Measurements from ENCODE around the gene DNM3. TPM values are rescaled to one million over a fixed set of nuclear protein-coding genes. Genes with fewer than 3 reads are reported as not detected.

The DNM3 gene
- total RNA-seq, 1 donor from 2014 or later = 2.6 TPM

DNA sequence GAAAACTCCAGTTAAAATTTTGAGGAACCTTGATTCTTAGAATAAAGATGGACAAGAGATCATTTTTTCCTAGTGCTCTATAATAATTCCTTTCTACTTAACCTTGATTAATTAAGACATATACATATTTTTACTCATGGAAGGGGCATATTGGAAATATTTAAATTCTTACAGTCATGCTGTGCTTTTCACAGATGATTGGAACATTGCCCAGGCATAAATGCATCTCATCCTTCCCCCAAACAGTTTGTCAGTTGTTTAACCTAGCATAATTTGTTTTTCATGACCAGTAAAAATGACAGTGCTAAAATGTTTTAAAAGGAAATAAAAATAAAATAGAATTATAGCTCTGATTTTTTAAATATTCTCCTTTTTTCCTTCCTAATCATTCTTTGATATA is 140.0 kb downstream of the DNM3 start:
- Histone ChIP-seq H3K27me3 (ENCODE audit: control insufficient read depth in 3 of 3, insufficient read depth in 3 of 3, low read length in 3 of 3) (no peaks in the 10 kb centered on the region), H3K4me3 (ENCODE audit: low read length in 3 of 3) (no peak overlapping the region), H3K27ac (ENCODE audit: low read depth, low read length) (no peak overlapping the region), H3K36me3 (ENCODE audit: control insufficient read depth in 3 of 3, insufficient read depth in 3 of 3, low read length in 3 of 3) (no peaks in the 10 kb centered on the region), H3K4me1 (ENCODE audit: control insufficient read depth in 3 of 3, insufficient read depth in 3 of 3, low read length in 3 of 3) (peaks cover 3 to 7% (median 4%) of the 10 kb centered on the region in 3 donors), H3K9ac (ENCODE audit: low read depth in 1 of 3, low read length in 3 of 3) (no peak overlapping the region), H3K9me3 (ENCODE audit: control insufficient read depth in 3 of 3, low read length in 3 of 3) (no peaks in the 10 kb centered on the region)

DNA sequence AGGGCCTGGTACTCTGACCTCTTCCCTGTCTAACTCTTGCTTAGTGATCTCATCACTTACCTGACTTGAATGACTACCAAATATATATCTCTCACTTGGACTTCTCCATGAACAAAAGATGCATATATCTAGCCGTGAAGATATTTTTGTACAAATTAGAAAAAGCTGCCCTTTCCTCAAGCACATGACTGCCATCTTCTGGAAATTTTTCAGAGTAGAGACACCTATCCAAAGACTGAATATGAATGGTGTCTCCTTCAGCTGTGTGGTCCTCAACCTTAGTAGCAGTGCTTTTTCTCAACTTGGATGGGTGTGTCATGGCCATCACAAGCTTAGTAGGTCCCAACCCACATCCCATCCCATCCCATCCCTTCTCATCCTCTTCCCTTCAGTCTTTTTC is 142.3 kb downstream of the DNM3 start:
- Histone ChIP-seq H3K9me3 (ENCODE audit: control insufficient read depth in 3 of 3, low read length in 3 of 3) (no peaks in the 10 kb centered on the region), H3K27ac (ENCODE audit: low read depth, low read length) (no peak overlapping the region), H3K4me3 (ENCODE audit: low read length in 3 of 3) (no peak overlapping the region), H3K27me3 (ENCODE audit: control insufficient read depth in 3 of 3, insufficient read depth in 3 of 3, low read length in 3 of 3) (no peaks in the 10 kb centered on the region), H3K4me1 (ENCODE audit: control insufficient read depth in 3 of 3, insufficient read depth in 3 of 3, low read length in 3 of 3) (peaks cover 3 to 7% (median 4%) of the 10 kb centered on the region in 3 donors), H3K36me3 (ENCODE audit: control insufficient read depth in 3 of 3, insufficient read depth in 3 of 3, low read length in 3 of 3) (no peaks in the 10 kb centered on the region), H3K9ac (ENCODE audit: low read depth in 1 of 3, low read length in 3 of 3) (no peak overlapping the region)

DNA sequence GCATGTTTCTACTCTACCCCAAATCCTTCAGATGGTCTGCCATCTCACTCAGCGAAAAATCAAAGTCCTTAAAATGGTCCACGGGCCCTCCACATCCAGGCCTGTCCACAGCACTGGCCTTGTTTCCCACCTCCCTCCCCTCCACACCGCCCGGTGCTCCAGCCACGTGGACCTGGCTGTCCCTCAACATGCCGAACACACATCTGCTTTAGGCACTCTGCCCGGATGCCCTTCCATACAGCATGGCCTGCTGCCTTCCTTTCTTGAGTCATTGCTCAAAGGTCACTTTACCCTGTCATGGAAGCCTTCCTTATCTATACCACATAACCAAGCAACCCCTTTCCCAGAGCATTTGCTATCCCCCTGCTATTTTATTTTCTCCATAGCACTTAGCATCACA is 143.0 kb downstream of the DNM3 start:
- H3K27ac ChIP-seq (ENCODE audit: low read depth, low read length) = no peak overlapping the region
- no peak overlapping the region for H3K4me3 ChIP-seq (ENCODE audit: low read length in 3 of 3)
- no peaks in the 10 kb centered on the region for H3K27me3 ChIP-seq (ENCODE audit: control insufficient read depth in 3 of 3, insufficient read depth in 3 of 3, low read length in 3 of 3)
- no peaks in the 10 kb centered on the region for H3K9me3 ChIP-seq (ENCODE audit: control insufficient read depth in 3 of 3, low read length in 3 of 3)
- peak overlapping the region in 1 of 3 donors; percentile 9 for H3K9ac ChIP-seq (ENCODE audit: low read depth in 1 of 3, low read length in 3 of 3)
- H3K4me1 ChIP-seq (ENCODE audit: control insufficient read depth in 3 of 3, insufficient read depth in 3 of 3, low read length in 3 of 3) = peaks cover 3 to 7% (median 4%) of the 10 kb centered on the region in 3 donors
- H3K36me3 ChIP-seq (ENCODE audit: control insufficient read depth in 3 of 3, insufficient read depth in 3 of 3, low read length in 3 of 3) = no peaks in the 10 kb centered on the region

DNA sequence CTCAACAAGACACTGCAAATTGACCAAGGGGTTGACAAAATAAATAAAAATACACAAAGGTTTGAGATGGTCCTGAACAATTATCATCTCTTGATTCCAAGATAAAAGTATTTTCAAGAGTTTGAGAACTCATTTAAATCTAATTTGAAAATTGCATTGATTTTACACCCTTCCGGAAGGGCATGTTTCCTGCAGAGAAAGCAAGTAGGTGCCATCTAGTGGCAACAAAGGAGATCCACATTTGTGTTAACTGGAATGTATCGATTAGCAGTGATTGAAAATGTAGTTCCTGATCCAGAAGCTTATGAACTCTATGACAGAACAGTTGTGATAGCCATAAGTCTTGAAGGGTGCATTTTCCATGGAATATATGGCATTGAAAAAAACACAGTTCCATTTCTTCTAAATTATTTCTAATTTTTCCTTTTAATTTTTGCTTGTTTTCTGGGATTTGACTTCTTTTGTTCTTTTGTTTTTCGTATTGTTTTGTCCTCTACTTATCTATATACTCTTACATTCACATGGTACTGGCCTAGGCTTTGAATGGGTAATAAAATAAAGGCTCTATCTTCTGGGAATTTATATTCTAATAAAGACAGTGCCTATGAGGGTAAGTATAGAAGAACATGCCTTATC is 143.7 kb downstream of the DNM3 start:
- Histone ChIP-seq H3K9ac (ENCODE audit: low read depth in 1 of 3, low read length in 3 of 3) (no peak overlapping the region), H3K4me3 (ENCODE audit: low read length in 3 of 3) (no peak overlapping the region), H3K36me3 (ENCODE audit: control insufficient read depth in 3 of 3, insufficient read depth in 3 of 3, low read length in 3 of 3) (no peaks in the 10 kb centered on the region), H3K4me1 (ENCODE audit: control insufficient read depth in 3 of 3, insufficient read depth in 3 of 3, low read length in 3 of 3) (peaks cover 3 to 7% (median 4%) of the 10 kb centered on the region in 3 donors), H3K9me3 (ENCODE audit: control insufficient read depth in 3 of 3, low read length in 3 of 3) (no peaks in the 10 kb centered on the region), H3K27ac (ENCODE audit: low read depth, low read length) (no peak overlapping the region), H3K27me3 (ENCODE audit: control insufficient read depth in 3 of 3, insufficient read depth in 3 of 3, low read length in 3 of 3) (no peaks in the 10 kb centered on the region)

DNA sequence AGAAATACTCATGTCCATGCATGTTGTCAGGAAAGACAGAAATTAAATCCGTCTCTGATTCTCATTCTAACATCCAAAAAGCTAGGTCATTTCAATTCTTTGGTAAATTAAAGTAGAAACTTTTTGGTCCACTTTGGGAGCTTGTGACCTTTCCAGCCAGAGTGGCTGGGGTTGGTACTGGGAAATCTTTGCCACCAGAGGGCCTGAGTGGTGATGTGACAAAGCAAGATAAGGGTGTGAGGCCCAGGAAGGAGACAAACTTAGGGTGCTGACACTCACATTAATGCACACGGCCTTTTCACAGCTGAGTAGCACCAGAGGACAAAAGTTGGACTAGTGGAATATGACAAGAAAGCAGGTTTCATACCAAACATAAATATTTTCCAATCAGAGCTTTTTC is 144.3 kb downstream of the DNM3 start:
- Histone ChIP-seq H3K9ac (ENCODE audit: low read depth in 1 of 3, low read length in 3 of 3) (no peak overlapping the region), H3K27me3 (ENCODE audit: control insufficient read depth in 3 of 3, insufficient read depth in 3 of 3, low read length in 3 of 3) (no peaks in the 10 kb centered on the region), H3K9me3 (ENCODE audit: control insufficient read depth in 3 of 3, low read length in 3 of 3) (no peaks in the 10 kb centered on the region), H3K4me1 (ENCODE audit: control insufficient read depth in 3 of 3, insufficient read depth in 3 of 3, low read length in 3 of 3) (peaks cover 3 to 7% (median 4%) of the 10 kb centered on the region in 3 donors), H3K4me3 (ENCODE audit: low read length in 3 of 3) (no peak overlapping the region), H3K36me3 (ENCODE audit: control insufficient read depth in 3 of 3, insufficient read depth in 3 of 3, low read length in 3 of 3) (no peaks in the 10 kb centered on the region), H3K27ac (ENCODE audit: low read depth, low read length) (no peak overlapping the region)

DNA sequence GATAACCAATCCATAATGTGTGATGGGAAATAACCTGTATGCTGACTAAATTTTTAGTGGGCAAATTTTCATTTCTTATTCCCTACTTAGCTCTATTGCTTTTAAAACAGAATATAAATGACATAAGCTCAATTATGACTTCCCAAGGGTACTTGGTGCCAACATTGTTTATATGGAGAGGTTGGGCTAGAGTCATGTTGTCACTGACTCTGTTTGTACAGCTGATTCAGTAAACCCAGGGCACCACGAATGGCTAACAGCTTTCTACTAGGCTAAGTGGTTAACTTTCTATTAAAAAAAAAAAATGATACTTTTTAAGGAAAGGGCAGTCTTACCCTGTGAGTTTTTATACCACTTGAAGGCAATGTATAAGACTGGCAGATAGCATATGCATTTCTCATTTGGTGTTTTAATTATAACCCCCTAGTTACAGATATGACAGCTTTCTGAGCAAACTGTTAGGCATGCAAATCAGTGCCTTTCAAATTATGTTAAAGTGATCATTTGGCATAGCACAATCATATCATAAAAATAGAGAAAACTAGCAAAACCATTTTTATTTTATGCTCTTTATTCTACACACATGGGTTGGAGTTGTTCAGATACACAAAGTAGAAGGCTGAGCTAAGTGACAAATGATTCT is 147.1 kb downstream of the DNM3 start:
- H3K9ac ChIP-seq (ENCODE audit: low read depth in 1 of 3, low read length in 3 of 3) = no peak overlapping the region
- H3K4me1 ChIP-seq (ENCODE audit: control insufficient read depth in 3 of 3, insufficient read depth in 3 of 3, low read length in 3 of 3) = peaks cover 3 to 7% (median 4%) of the 10 kb centered on the region in 3 donors
- no peaks in the 10 kb centered on the region for H3K9me3 ChIP-seq (ENCODE audit: control insufficient read depth in 3 of 3, low read length in 3 of 3)
- no peaks in the 10 kb centered on the region for H3K27me3 ChIP-seq (ENCODE audit: control insufficient read depth in 3 of 3, insufficient read depth in 3 of 3, low read length in 3 of 3)
- no peak overlapping the region for H3K27ac ChIP-seq (ENCODE audit: low read depth, low read length)
- no peak overlapping the region for H3K4me3 ChIP-seq (ENCODE audit: low read length in 3 of 3)
- no peaks in the 10 kb centered on the region for H3K36me3 ChIP-seq (ENCODE audit: control insufficient read depth in 3 of 3, insufficient read depth in 3 of 3, low read length in 3 of 3)

DNA sequence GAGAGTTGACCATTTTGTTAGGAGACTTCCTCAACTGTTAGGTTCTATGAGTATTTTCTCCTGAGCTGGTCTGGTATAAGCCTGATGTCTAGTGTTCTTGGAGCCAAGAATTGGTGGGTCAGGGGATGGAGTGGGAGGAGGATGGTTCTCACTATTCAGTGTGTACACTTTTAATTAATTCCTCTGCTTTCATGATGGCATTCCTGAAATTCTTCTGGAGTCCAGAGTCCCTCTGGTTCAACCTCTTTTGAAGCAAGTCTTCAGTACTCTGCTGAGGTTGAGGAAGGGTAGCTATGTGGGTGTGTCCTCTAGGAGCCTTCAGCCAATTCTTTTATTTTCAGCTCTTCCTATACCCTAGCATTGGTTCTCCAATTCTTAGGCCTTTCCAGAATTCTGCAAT is 149.1 kb downstream of the DNM3 start:
- no peaks in the 10 kb centered on the region for H3K36me3 ChIP-seq (ENCODE audit: control insufficient read depth in 3 of 3, insufficient read depth in 3 of 3, low read length in 3 of 3)
- no peak overlapping the region for H3K9ac ChIP-seq (ENCODE audit: low read depth in 1 of 3, low read length in 3 of 3)
- no peaks in the 10 kb centered on the region for H3K27me3 ChIP-seq (ENCODE audit: control insufficient read depth in 3 of 3, insufficient read depth in 3 of 3, low read length in 3 of 3)
- H3K27ac ChIP-seq (ENCODE audit: low read depth, low read length) = no peak overlapping the region
- H3K4me3 ChIP-seq (ENCODE audit: low read length in 3 of 3) = no peak overlapping the region
- no peaks in the 10 kb centered on the region for H3K4me1 ChIP-seq (ENCODE audit: control insufficient read depth in 3 of 3, insufficient read depth in 3 of 3, low read length in 3 of 3)
- H3K9me3 ChIP-seq (ENCODE audit: control insufficient read depth in 3 of 3, low read length in 3 of 3) = no peaks in the 10 kb centered on the region

DNA sequence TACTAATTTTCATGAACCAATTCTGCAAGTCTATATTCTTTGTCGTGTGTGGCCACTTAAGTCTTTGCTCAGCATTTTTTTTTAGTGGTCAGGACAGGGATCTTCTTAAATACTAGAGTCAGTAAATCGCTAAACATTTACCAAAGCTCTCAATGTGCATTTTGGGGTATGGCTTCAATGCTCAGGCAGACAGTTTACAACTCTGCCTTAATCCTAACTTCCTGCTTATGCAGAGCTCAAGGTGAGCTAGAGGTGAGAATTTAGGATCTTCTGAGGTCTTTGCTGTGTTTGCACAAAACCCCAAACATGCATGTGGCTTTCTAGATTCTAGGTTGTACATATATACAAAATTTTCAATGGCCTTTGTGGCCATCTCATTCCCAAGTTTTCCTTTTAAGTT is 153.0 kb downstream of the DNM3 start:
- Histone ChIP-seq H3K4me3 (ENCODE audit: low read length in 3 of 3) (no peak overlapping the region), H3K9ac (ENCODE audit: low read depth in 1 of 3, low read length in 3 of 3) (no peak overlapping the region), H3K4me1 (ENCODE audit: control insufficient read depth in 3 of 3, insufficient read depth in 3 of 3, low read length in 3 of 3) (no peaks in the 10 kb centered on the region), H3K27me3 (ENCODE audit: control insufficient read depth in 3 of 3, insufficient read depth in 3 of 3, low read length in 3 of 3) (no peaks in the 10 kb centered on the region), H3K36me3 (ENCODE audit: control insufficient read depth in 3 of 3, insufficient read depth in 3 of 3, low read length in 3 of 3) (no peaks in the 10 kb centered on the region), H3K9me3 (ENCODE audit: control insufficient read depth in 3 of 3, low read length in 3 of 3) (no peaks in the 10 kb centered on the region), H3K27ac (ENCODE audit: low read depth, low read length) (no peak overlapping the region)

DNA sequence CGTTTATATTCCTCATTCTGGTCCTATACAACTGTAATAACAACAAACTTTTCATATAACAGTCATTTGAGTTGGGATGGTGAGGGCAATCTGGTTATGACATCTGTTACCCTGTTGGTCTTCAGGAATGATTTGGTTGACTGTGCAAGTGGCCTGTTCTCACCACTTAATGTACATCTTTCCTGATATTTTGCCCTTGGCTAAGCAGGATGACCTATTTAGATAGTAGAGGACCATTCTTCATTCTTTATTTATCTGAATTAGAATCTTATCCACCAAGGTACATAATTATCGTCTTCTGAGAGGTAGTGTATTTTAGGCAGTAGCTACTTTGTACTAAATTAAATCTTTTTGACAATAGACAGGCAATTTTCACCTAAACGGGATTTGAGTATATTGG is 154.3 kb downstream of the DNM3 start:
- no peak overlapping the region for H3K27ac ChIP-seq (ENCODE audit: low read depth, low read length)
- H3K9me3 ChIP-seq (ENCODE audit: control insufficient read depth in 3 of 3, low read length in 3 of 3) = no peaks in the 10 kb centered on the region
- H3K27me3 ChIP-seq (ENCODE audit: control insufficient read depth in 3 of 3, insufficient read depth in 3 of 3, low read length in 3 of 3) = no peaks in the 10 kb centered on the region
- H3K36me3 ChIP-seq (ENCODE audit: control insufficient read depth in 3 of 3, insufficient read depth in 3 of 3, low read length in 3 of 3) = no peaks in the 10 kb centered on the region
- no peak overlapping the region for H3K9ac ChIP-seq (ENCODE audit: low read depth in 1 of 3, low read length in 3 of 3)
- H3K4me3 ChIP-seq (ENCODE audit: low read length in 3 of 3) = no peak overlapping the region
- no peaks in the 10 kb centered on the region for H3K4me1 ChIP-seq (ENCODE audit: control insufficient read depth in 3 of 3, insufficient read depth in 3 of 3, low read length in 3 of 3)

DNA sequence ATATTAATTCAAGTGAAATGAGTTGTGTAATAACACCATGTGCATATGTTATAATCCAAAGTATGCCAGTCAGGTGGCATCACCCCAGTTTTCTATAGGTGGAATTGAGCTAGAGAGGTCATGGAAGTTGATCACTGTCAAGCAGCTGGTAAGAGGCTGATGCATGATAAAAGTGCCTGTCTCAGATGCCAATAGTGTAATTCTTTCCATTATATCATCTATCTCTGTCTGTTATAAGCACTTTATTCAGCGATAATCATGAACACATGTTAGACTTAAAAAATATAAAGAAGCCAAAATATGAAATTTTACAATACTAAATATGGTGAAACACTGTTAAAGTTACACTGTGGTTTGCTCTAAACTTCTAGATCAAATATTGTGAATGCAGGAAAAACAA is 156.6 kb downstream of the DNM3 start:
- no peaks in the 10 kb centered on the region for H3K27me3 ChIP-seq (ENCODE audit: control insufficient read depth in 3 of 3, insufficient read depth in 3 of 3, low read length in 3 of 3)
- H3K4me3 ChIP-seq (ENCODE audit: low read length in 3 of 3) = no peak overlapping the region
- no peaks in the 10 kb centered on the region for H3K4me1 ChIP-seq (ENCODE audit: control insufficient read depth in 3 of 3, insufficient read depth in 3 of 3, low read length in 3 of 3)
- no peak overlapping the region for H3K27ac ChIP-seq (ENCODE audit: low read depth, low read length)
- H3K9me3 ChIP-seq (ENCODE audit: control insufficient read depth in 3 of 3, low read length in 3 of 3) = no peaks in the 10 kb centered on the region
- H3K9ac ChIP-seq (ENCODE audit: low read depth in 1 of 3, low read length in 3 of 3) = no peak overlapping the region
- no peaks in the 10 kb centered on the region for H3K36me3 ChIP-seq (ENCODE audit: control insufficient read depth in 3 of 3, insufficient read depth in 3 of 3, low read length in 3 of 3)
